GM18867 (cell line): Measurements from ENCODE around the gene PSMB7.

Source experiments
- ATAC-seq: cut with Tn5 transposase; IDR thresholded peaks from one replicate; pipeline ENCODE4 v1.9.1; 2021; ENCODE audit warnings: mild to moderate bottlenecking, moderate library complexity; ENCODE audit not compliant: unreplicated experiment

PSMB7 gene

DNA sequence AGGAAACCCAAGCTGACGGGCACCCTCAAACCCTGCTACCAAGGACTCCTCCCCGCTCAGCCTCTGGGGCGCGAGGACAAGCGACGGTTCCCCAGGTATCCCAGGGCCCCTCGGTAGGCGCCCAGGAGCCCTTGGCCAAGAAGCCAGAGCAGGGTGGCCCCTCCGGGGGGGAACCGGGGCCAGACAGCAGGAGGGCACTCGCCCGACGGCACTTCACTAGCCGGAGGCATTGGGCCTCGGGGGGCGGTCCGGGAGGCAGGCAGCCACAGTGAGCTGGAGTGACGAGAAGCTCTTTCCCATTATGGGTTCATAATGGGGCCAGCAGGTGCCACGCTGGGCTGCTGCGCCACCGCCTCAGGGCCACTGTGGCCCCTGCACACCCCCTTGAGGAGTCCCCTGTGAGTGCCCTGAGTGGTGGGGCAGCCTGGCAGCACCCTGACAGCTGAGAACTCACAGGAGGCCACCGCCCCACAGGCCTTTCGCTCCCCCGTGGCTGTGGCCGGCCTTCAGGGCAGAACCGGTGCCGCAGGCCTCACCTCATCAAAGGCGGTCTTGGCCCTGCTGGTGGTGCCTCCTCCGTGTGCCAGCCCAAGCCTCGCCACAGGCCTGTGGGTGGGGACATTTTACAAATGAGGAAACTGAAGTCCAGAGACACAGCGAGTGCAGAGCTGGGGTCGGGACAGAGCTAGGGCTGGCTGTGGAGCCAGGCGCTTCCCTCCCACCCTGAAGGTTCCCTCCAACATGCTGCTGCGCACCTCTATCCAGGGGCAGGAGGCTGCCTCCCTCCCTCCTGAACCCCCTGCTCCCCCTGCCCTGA lies 68.7 kb downstream of the PSMB7 start:
- no peak for ATAC-seq

GRCh38 chr9:124345751-124346281 lies 69.4 kb downstream of the PSMB7 start:
- ATAC-seq = no peak

DNA sequence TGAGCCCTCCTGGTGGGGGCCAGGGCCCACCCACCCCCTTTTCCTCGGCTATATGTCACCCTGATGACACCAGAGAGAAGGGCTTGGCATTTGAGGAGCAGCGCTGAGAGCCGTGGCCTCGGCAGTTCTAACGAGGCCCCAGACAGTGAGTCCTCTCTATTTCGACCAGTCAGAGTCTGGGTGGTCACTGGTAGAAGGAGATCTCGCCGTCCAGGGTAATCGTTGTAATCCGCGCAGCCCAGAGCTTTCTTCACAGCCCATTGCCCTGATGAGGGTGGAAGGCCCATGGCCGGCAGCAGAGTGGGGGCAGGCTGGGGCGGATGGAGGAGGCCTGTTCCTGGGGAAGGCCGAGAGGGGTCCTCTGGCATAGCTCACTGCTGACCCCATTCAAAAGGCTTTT lies 70.2 kb downstream of the PSMB7 start:
- no peak for ATAC-seq

DNA sequence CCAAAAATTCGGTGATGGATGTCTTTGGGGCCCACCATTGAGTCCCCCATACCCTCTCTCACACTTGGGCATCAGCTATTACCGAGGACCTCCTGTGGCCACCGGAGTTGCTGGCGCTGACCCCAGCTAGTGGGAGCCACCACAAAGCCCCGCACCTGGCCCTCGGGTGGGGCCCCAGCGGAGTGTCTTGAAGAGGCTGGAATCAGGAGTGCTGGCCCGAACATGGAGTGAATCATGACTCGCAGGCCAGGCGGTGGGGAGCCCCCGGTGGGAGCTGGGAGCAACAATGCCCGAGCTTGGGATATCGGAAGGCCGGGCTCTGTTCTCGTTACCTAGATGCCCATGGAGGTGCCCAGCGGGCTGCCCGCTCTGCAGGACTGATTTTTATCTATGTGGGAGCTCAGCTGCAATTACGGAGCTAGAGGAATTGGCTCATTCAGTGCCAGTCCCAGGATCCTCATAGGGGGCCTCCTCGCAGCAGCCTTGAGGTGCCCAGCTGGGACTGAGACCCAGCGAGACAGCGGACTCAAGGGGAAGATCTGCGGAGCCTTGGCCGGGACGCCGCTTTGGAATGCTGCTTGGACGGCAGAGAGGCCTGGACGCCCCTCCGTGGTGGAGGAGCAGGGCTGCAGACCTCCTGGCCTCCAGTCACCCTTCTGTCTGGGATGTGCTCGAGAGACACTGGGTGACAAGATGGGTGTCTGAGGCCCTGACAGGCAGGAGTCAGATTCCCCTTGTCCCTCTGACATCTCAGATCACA lies 70.8 kb downstream of the PSMB7 start:
- no peak for ATAC-seq

- ATAC-seq = no peak
These were observed 71.5 kb downstream of the PSMB7 start for GRCh38 chr9:124343533-124344290.

GRCh38 chr9:124342776-124343485 lies 72.3 kb downstream of the PSMB7 start:
- no peak for ATAC-seq

- ATAC-seq = no peak
These were observed 72.9 kb downstream of the PSMB7 start for GRCh38 chr9:124342402-124342775.

GRCh38 chr9:124341455-124342170 lies 73.6 kb downstream of the PSMB7 start:
- no peak for ATAC-seq

DNA sequence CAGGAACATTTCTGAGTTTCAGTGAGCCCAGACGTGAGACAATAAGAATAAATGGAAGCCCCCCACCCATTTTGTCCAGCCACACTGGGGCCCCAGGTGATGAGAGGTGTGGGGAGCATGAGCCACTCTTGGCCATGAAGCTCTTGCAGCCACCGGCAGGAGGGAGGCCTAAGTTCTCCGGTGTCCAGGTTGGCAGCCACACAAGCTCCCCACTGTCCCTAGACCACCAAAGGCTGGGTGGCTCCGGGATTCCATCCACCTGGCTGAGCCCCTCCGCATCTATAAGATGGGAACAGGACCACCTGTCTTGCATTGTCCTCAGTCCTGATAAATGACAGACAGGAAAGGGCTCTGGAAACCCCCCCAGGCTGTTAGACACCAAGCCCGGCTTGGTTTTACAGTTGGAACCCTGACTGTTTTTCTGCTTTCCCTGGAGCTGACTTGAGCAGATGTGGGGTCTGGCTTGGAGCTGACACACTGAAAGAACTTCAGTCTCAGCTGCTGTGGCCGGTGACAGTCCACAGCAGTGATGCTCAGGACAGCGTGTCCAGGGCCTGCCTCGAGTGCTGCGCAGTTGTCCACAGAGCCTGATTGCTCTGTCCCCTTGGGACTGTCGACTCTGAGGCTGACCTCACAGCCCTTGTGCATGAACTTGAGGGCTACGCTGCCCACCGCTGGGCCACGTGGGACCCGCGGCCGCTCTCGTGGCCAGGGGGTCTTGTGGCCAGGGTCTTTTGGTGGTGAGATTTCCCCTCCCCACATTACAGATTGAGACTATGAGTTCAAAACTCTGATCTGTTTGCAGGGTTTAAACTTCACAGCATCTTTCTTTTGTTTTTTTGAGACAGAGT lies 74.8 kb downstream of the PSMB7 start:
- ATAC-seq = no peak

GRCh38 chr9:124339603-124340146 lies 75.6 kb downstream of the PSMB7 start:
- no peak for ATAC-seq

- ATAC-seq = no peak
These were observed 77.7 kb downstream of the PSMB7 start for GRCh38 chr9:124337562-124337961.

DNA sequence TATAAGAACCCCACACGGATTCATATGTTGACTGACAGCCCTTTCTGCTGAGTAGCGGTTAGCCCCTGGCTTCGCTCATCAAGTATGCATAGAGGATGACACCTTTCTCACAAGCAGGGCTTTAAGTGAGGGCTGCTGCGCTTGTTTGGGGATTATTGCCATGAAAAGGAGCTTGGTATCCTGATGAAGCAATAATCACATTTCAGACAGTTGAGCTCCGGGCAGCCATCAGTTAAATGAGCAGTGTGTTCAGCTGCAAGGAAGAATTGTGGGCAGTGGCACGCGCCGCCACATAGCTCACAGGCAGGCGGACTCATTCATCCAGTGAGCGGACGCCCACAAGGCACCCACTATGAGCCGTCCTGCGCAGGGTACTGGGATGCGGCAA lies 79.9 kb downstream of the PSMB7 start:
- no peak for ATAC-seq

DNA sequence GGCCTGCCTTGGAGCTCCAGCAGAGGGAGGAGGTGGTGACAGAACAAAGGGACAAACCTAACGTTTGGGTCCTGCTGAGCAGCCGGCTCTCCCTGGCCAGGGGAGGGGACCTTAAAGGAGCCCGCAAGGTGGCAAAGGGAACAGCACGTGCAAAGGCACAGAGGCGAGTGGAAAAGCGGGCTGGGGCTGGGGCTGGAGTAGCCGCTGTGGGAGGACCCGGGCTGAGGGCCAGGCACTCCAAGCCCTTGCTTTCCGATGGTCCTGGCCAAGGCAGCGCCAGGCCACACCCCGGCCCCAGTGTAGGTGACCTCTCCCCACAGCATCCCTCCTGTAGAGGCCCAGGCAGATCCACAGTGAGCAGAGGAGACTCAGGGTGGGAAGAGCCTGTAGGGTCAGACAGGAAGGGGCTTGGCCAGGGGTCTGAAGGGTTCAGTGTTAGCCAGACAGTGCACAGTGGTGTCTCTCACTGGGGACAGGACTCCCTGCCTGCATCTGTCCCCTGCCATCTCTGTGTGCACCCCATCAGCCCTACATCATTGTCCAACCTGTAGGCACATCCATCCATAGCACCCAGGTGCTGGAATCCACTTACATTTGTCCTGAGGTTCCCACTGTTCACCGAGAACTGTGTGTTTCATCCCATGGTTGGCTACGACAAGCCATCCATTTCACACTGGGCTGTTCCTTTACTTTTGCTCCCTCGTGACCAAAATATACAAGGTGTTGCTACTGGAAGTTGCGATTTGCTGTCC lies 80.5 kb downstream of the PSMB7 start:
- no peak for ATAC-seq

DNA sequence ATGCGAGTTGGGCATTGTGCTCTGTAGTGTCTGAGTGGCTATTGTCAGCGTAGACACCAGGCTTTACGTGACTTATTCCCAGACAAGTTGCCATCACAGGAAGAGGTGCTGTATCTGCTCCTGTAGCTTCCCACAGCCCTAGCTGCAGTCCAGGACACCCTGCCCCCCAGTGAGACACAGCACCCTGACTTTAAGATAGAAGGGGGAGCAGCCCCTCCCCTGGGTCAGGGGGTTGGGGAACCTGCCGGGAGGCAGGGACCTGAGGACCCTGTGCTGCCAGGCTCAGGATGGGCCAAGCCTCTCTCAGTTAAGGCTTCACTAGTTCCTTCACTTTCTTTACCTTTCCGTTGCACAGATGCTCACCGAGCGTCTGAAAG lies 82.1 kb downstream of the PSMB7 start:
- ATAC-seq = no peak

GRCh38 chr9:124332361-124333202 lies 82.7 kb downstream of the PSMB7 start:
- ATAC-seq = no peak

DNA sequence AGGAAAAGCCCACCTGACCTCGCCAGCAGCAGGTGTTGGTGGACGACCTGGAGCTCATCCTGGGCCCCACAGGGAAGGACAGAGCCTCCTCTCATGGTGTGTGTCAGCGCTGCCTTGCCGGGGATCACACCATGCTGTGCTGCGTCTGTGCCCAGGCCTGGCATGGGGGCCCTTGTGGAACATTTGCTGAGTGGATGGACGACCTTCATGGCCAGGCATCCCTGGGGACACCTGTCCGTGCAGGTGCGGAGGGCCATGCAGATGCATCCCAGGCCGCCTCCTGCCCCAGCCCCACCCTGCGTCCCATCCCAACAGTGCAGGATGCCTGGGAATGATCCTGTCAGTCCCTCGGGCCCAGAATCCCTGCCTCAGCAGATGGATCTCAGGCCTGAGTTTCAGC lies 83.7 kb downstream of the PSMB7 start:
- no peak for ATAC-seq

GRCh38 chr9:124330011-124330697 lies 85.1 kb downstream of the PSMB7 start:
- no peak for ATAC-seq
